ENCODE results near the gene SDK1.
"Not testable (repeated sequence)": the region's sequence is repeated elsewhere in the genome, so short reads cannot be mapped to it uniquely, and the experiment has no call there.

The SDK1 gene

GRCh38 chr7:4091767-4092166 lies 790.7 kb downstream of the SDK1 start:
- DNase-seq = no peak

GRCh38 chr7:4093035-4093434 lies 792.0 kb downstream of the SDK1 start:
- DNase-seq = no peak

- DNase-seq = no peak
These were observed 792.4 kb downstream of the SDK1 start for GRCh38 chr7:4093483-4093882.

- DNase-seq = not testable (repeated sequence)
These were observed 793.1 kb downstream of the SDK1 start for GRCh38 chr7:4094158-4094557.

GRCh38 chr7:4097001-4097609 lies 796.1 kb downstream of the SDK1 start:
- no peak for DNase-seq

- no peak for DNase-seq
These were observed 797.1 kb downstream of the SDK1 start for GRCh38 chr7:4098169-4098568.

- DNase-seq = no peak
These were observed 798.6 kb downstream of the SDK1 start for GRCh38 chr7:4099651-4100050.

GRCh38 chr7:4100148-4100547 lies 799.1 kb downstream of the SDK1 start:
- DNase-seq = no peak

- no peak for DNase-seq
These were observed 799.6 kb downstream of the SDK1 start for GRCh38 chr7:4100691-4101090.

GRCh38 chr7:4102231-4102841 lies 801.3 kb downstream of the SDK1 start:
- DNase-seq = no peak

- DNase-seq = no peak
These were observed 802.5 kb downstream of the SDK1 start for GRCh38 chr7:4103352-4104091.

GRCh38 chr7:4107839-4108238 lies 806.8 kb downstream of the SDK1 start:
- DNase-seq = no peak

GRCh38 chr7:4108951-4109350 lies 807.9 kb downstream of the SDK1 start:
- DNase-seq = no peak

- no peak for DNase-seq
These were observed 808.5 kb downstream of the SDK1 start for GRCh38 chr7:4109481-4110110.

GRCh38 chr7:4110438-4110837 lies 809.4 kb downstream of the SDK1 start:
- DNase-seq = no peak

- no peak for DNase-seq
These were observed 810.1 kb downstream of the SDK1 start for GRCh38 chr7:4111166-4111565.

- DNase-seq = no peak
These were observed 812.2 kb downstream of the SDK1 start for GRCh38 chr7:4113271-4113670.

GRCh38 chr7:4113976-4114375 lies 812.9 kb downstream of the SDK1 start:
- DNase-seq = no peak

GRCh38 chr7:4115442-4115841 lies 814.4 kb downstream of the SDK1 start:
- DNase-seq = no peak

GRCh38 chr7:4115941-4116610 lies 815.0 kb downstream of the SDK1 start:
- DNase-seq = no peak

GRCh38 chr7:4119848-4120247 lies 818.8 kb downstream of the SDK1 start:
- no peak for DNase-seq

- no peak for DNase-seq
These were observed 822.3 kb downstream of the SDK1 start for GRCh38 chr7:4123346-4123745.

GRCh38 chr7:4123823-4124222 lies 822.8 kb downstream of the SDK1 start:
- DNase-seq = no peak

Data from NCI-H2107 (cell line).